ENCODE results near the gene UBE2I.

The UBE2I gene

DNA sequence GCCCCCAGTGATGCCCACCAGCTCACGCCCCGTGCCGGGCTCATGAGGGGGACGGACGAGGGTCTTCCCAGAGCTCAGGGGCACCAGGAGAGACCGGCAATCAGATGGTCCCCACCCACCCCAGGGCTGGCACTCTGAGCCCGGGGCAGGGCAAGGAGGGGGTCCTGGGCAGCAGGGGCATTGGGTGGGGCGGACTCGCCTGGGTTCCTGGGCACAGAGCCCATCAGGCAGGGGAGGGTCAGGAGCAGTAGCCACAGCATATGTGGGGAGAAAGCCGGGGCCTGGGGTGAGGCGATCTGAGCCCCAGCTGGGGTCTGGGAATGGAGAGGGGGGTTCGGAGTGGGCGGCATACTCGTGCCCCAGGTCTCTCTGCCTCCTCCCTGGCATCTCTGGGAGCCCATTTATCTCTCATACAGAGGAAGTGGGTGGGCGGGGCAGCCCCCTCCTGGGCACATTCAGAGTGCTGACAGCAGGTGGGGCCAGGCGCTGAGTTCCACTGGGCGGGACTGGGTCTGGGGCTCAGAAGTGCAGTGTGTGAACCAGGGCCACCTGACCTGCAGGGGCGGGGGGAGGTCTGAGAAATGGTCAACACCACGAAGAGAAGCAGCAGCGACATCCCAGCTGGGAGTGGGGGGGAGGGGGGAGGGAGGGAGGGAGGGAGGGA, 20.5 kb upstream of the UBE2I start:
- Histone ChIP-seq H3K79me2 (ENCODE audit: low read length) (no peaks in the 10 kb centered on the region), H3K4me2 (ENCODE audit: low read length) (no peak overlapping the region), H3K4me3 (ENCODE audit: low read length) (no peak overlapping the region), H2AFZ (ENCODE audit: low read depth, low read length) (no peak overlapping the region), H3K9ac (ENCODE audit: low read length) (no peak overlapping the region), H3K27me3 (ENCODE audit: low read depth, low read length) (peaks cover 3% of the 10 kb centered on the region; the same call in 1 of the 2 replicates), H3K27ac (ENCODE audit: low read length) (no peak overlapping the region), H3K36me3 (replicated peaks; ENCODE audit: low read depth, low read length) (no peaks in the 10 kb centered on the region), H3K4me1 (ENCODE audit: low read length) (no peaks in the 10 kb centered on the region), H3K9me3 (ENCODE audit: insufficient read depth, low read length) (no peaks in the 10 kb centered on the region), H4K20me1 (ENCODE audit: insufficient read depth, low read length) (no peaks in the 10 kb centered on the region)
- no peak for TF ChIP-seq EZH2phosphoT487 (IDR thresholded peaks at IDR 0.05; ENCODE audit: low read depth)
- TF ChIP-seq, protein P1, sequence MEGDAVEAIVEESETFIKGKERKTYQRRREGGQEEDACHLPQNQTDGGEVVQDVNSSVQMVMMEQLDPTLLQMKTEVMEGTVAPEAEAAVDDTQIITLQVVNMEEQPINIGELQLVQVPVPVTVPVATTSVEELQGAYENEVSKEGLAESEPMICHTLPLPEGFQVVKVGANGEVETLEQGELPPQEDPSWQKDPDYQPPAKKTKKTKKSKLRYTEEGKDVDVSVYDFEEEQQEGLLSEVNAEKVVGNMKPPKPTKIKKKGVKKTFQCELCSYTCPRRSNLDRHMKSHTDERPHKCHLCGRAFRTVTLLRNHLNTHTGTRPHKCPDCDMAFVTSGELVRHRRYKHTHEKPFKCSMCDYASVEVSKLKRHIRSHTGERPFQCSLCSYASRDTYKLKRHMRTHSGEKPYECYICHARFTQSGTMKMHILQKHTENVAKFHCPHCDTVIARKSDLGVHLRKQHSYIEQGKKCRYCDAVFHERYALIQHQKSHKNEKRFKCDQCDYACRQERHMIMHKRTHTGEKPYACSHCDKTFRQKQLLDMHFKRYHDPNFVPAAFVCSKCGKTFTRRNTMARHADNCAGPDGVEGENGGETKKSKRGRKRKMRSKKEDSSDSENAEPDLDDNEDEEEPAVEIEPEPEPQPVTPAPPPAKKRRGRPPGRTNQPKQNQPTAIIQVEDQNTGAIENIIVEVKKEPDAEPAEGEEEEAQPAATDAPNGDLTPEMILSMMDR (IDR thresholded peaks at IDR 0.05; ENCODE audit: low read depth, low read length): no peak

DNA sequence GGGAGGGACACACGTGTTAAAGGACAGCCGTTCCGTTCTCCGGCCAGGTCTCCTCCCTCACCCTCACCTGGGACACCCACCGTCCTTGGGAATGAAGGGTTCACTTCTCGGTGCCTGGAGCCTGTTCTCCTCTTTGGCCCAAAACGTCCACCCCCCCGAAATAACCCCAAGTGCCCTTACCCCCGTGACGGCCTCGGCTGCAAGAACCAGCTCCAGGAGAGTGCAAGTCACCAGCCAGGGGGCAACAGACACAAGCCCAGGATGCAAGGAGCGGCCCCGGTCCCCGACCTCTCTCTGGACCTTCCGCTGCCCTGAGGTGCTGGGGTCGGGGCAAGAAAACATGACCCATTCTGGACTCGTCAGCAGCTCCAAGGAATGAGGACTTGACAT, 20.0 kb upstream of the UBE2I start:
- H3K9ac ChIP-seq (ENCODE audit: low read length): no peak overlapping the region
- no peaks in the 10 kb centered on the region for H4K20me1 ChIP-seq (ENCODE audit: insufficient read depth, low read length)
- no peaks in the 10 kb centered on the region for H3K79me2 ChIP-seq (ENCODE audit: low read length)
- no peaks in the 10 kb centered on the region for H3K4me1 ChIP-seq (ENCODE audit: low read length)
- H3K36me3 ChIP-seq (replicated peaks; ENCODE audit: low read depth, low read length): no peaks in the 10 kb centered on the region
- H3K27ac ChIP-seq (ENCODE audit: low read length): no peak overlapping the region
- no peaks in the 10 kb centered on the region for H3K9me3 ChIP-seq (ENCODE audit: insufficient read depth, low read length)
- H3K27me3 ChIP-seq (ENCODE audit: low read depth, low read length): peaks cover 6% of the 10 kb centered on the region; the same call in 1 of the 2 replicates
- H2AFZ ChIP-seq (ENCODE audit: low read depth, low read length): no peak overlapping the region
- H3K4me3 ChIP-seq (ENCODE audit: low read length): no peak overlapping the region
- TF ChIP-seq, protein P1 (IDR thresholded peaks at IDR 0.05; ENCODE audit: low read depth, low read length): no peak
- TF ChIP-seq EZH2phosphoT487 (IDR thresholded peaks at IDR 0.05; ENCODE audit: low read depth): no peak
- H3K4me2 ChIP-seq (ENCODE audit: low read length): no peak overlapping the region

DNA sequence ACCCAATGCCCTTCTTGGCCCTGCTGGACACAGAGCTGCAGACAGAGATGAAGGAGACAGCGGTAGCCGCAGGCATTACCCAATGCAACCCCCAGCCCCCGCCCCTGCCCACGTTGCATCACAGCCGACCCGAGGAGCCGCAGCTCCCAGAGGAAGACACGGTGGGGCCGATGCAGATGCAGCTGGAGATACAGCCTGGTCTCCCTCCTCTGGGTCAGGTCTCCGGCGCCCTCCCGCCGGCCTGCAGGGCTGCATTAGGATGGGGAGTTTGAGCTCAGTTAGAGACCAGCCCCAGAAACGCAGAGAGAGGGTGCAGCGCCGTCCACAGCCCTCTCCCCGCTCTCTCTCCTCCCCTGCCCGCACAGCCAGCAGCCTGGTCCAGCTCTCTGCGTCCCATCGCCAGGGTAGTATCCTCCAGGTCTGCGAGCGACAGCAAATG, 19.4 kb upstream of the UBE2I start:
- TF ChIP-seq EZH2phosphoT487 (IDR thresholded peaks at IDR 0.05; ENCODE audit: low read depth): no peak
- TF ChIP-seq, protein P1 (IDR thresholded peaks at IDR 0.05; ENCODE audit: low read depth, low read length): no peak
- Histone ChIP-seq H3K27ac (ENCODE audit: low read length) (no peak overlapping the region), H3K36me3 (replicated peaks; ENCODE audit: low read depth, low read length) (no peaks in the 10 kb centered on the region), H2AFZ (ENCODE audit: low read depth, low read length) (no peak overlapping the region), H3K4me3 (ENCODE audit: low read length) (no peak overlapping the region), H3K9me3 (ENCODE audit: insufficient read depth, low read length) (no peaks in the 10 kb centered on the region), H3K9ac (ENCODE audit: low read length) (no peak overlapping the region), H3K4me1 (ENCODE audit: low read length) (no peaks in the 10 kb centered on the region), H4K20me1 (ENCODE audit: insufficient read depth, low read length) (no peaks in the 10 kb centered on the region), H3K27me3 (ENCODE audit: low read depth, low read length) (peaks cover 6% of the 10 kb centered on the region; the same call in 1 of the 2 replicates), H3K4me2 (ENCODE audit: low read length) (no peak overlapping the region), H3K79me2 (ENCODE audit: low read length) (no peaks in the 10 kb centered on the region)

DNA sequence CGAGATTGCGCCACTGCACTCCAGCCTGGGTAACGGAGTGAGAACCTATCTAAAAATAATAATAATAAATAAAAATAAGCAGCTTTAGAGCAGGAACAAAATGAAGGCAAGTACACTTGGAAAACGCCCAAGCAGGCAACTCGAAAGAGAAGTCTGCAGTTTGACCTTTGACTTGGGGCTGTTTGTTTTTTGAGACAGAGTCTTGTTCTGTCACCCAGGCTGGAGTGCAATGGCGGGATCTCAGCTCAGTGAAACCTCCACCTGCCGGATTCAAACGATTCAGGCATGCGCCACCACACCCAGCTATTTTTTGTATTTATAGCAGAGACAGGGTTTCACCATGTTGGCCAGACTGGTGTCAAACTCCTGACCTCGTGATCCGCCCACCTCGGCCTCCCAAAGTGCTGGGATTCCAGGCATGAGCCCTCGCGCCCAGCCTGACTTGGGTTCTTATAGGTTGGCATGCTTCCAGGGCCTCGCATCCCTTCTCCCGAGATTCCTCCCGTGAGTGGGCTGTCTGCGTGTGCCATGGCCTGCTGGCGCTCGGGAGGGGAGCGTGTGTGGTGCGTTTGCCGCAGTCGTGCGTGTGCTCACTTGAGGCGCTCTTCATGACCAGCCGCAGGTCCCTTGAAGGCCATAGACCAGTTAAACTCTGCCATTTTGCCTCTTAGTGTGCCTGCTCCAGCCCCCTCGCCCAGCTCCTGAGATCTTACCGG, 18.4 kb upstream of the UBE2I start:
- Histone ChIP-seq H4K20me1 (ENCODE audit: insufficient read depth, low read length) (no peaks in the 10 kb centered on the region), H2AFZ (ENCODE audit: low read depth, low read length) (no peak overlapping the region), H3K27ac (ENCODE audit: low read length) (no peak overlapping the region), H3K36me3 (replicated peaks; ENCODE audit: low read depth, low read length) (no peaks in the 10 kb centered on the region), H3K9me3 (ENCODE audit: insufficient read depth, low read length) (no peaks in the 10 kb centered on the region), H3K4me2 (ENCODE audit: low read length) (no peak overlapping the region), H3K79me2 (ENCODE audit: low read length) (no peaks in the 10 kb centered on the region), H3K4me3 (ENCODE audit: low read length) (no peak overlapping the region), H3K4me1 (ENCODE audit: low read length) (peaks cover 4% of the 10 kb centered on the region), H3K9ac (ENCODE audit: low read length) (no peak overlapping the region), H3K27me3 (ENCODE audit: low read depth, low read length) (peaks cover 6% of the 10 kb centered on the region; the same call in 1 of the 2 replicates)
- no peak for TF ChIP-seq EZH2phosphoT487 (IDR thresholded peaks at IDR 0.05; ENCODE audit: low read depth)
